A549 (cell line): ENCODE data around the gene RELL1. TPM values are rescaled to one million over a fixed set of nuclear protein-coding genes. Genes with fewer than 3 reads are reported as not detected.

ENCODE experiments used
- ATAC-seq, 2 experiments: fragments of 200-7000 bp in 1 of 2; fragments of >200 bp in 1 of 2; cut with Nextera tagmentation in 1 of 2; cut with Tn5 transposase in 1 of 2; 3 replicates each; pipeline versions ENCODE4 v1.8.0 to v1.9.1; 2018 to 2020; ENCODE audit warnings: mild to moderate bottlenecking in 1 of 2, moderate library complexity in 1 of 2
- CTCF ChIA-PET: fragments of 300-600 bp; sonication (Branson Sonifier 250); formaldehyde crosslinking; extraction: SDS; loops from one replicate; lab custom pipeline; 2021; ENCODE audit warnings: antibody characterized with exemption, inconsistent platforms; lab: Yijun Ruan, JAX
- POLR2A ChIA-PET: fragments of 350-600 bp; formaldehyde crosslinking; extraction: SDS; loops from one replicate; lab custom pipeline; 2021; ENCODE audit warnings: antibody characterized with exemption, inconsistent platforms; lab: Yijun Ruan, JAX
- DNase-seq, 2 experiments: peaks; one replicate each; pipeline versions ENCODE4 v3.0.0 to v3.0.0-alpha.2; 2011 to 2016; ENCODE audit warnings: low read depth in 1 of 2, low spot score in 1 of 2
- FAIRE-seq: peaks from 2 replicates; lab custom pipeline; 2011; peaks lifted over from hg19 to GRCh38; lab: Jason Lieb, UNC
- H3K27ac ChIP-seq, 2 experiments: fragments of >200 bp; sonication (Bioruptor Twin); formaldehyde crosslinking; 3 replicates each; pipeline ENCODE4 v1.5.1; 2016 to 2017
- H3K4me1 ChIP-seq: fragments of >200 bp; sonication (Bioruptor Twin); formaldehyde crosslinking; 3 replicates; pipeline ENCODE4 v1.6.1; 2016
- H3K4me2 ChIP-seq: fragments of >200 bp; sonication (Bioruptor Twin); formaldehyde crosslinking; 3 replicates; pipeline ENCODE4 v1.6.1; 2016
- H3K4me3 ChIP-seq: fragments of >200 bp; sonication (Bioruptor Twin); formaldehyde crosslinking; 3 replicates; pipeline ENCODE4 v1.5.1; 2016
- H3K9me3 ChIP-seq: fragments of >200 bp; sonication (Bioruptor Twin); formaldehyde crosslinking; 3 replicates; pipeline ENCODE4 v1.6.1; 2016
- BHLHE40 ChIP-seq: IDR thresholded peaks from 2 replicates; pipeline ENCODE4 v1.6.1; 2012; ENCODE audit warnings: low read depth, low read length, inconsistent platforms
- CEBPB ChIP-seq, 2 experiments: fragments of >200 bp in 1 of 2; sonication (Bioruptor Twin) in 1 of 2; formaldehyde crosslinking in 1 of 2; IDR thresholded peaks; 2 replicates each; pipeline ENCODE4 v1.6.1; 2012 to 2016
- CHD2 ChIP-seq: fragments of 150-350 bp; IDR thresholded peaks from 2 replicates; pipeline ENCODE4 v1.6.1; 2014; ENCODE audit warnings: low read length; ENCODE audit not compliant: partially characterized antibody
- CHD4 ChIP-seq: fragments of 200-600 bp; sonication (generic); IDR thresholded peaks from 2 replicates; pipeline ENCODE4 v1.6.1; 2016; ENCODE audit warnings: antibody characterized with exemption, mild to moderate bottlenecking, borderline replicate concordance
- E2F6 ChIP-seq: IDR thresholded peaks from 2 replicates; pipeline ENCODE4 v1.6.1; 2012; ENCODE audit warnings: low read depth, borderline replicate concordance
- FOSB ChIP-seq: fragments of 250-450 bp; sonication (Bioruptor Pico); IDR thresholded peaks from 2 replicates; pipeline ENCODE4 v1.5.0; 2020; ENCODE audit warnings: mild to moderate bottlenecking, moderate library complexity
- FOSL2 ChIP-seq, 2 experiments: fragments of 450-650 bp in 1 of 2; fragments of >200 bp in 1 of 2; sonication (Bioruptor Twin) in 1 of 2; formaldehyde crosslinking; IDR thresholded peaks; 2 replicates each; pipeline versions ENCODE4 v1.5.0 to v1.6.1; 2016 to 2020; ENCODE audit warnings: mild to moderate bottlenecking in 1 of 2, moderate library complexity in 1 of 2
- FOXS1 ChIP-seq: fragments of 250-450 bp; sonication (Bioruptor Pico); IDR thresholded peaks from 2 replicates; pipeline ENCODE4 v1.5.0; 2020; ENCODE audit warnings: mild to moderate bottlenecking, moderate library complexity
- GATA3 ChIP-seq: IDR thresholded peaks from 2 replicates; pipeline ENCODE4 v1.6.1; 2012; ENCODE audit warnings: borderline replicate concordance
- HDAC2 ChIP-seq: fragments of 200-600 bp; sonication (generic); IDR thresholded peaks from 2 replicates; pipeline ENCODE4 v1.6.1; 2016
- HOXB13 ChIP-seq: fragments of 250-450 bp; sonication (Bioruptor Pico); IDR thresholded peaks from 2 replicates; pipeline ENCODE4 v1.5.0; 2020; ENCODE audit warnings: low read depth, mild to moderate bottlenecking, moderate library complexity
- JUN ChIP-seq, 2 experiments: fragments of >200 bp; sonication (Bioruptor Twin); formaldehyde crosslinking; IDR thresholded peaks; 2 replicates in 1 of 2; 3 replicates in 1 of 2; pipeline ENCODE4 v1.6.1; 2016 to 2017
- JUNB ChIP-seq: fragments of >200 bp; sonication (Bioruptor Twin); formaldehyde crosslinking; IDR thresholded peaks from 2 replicates; pipeline ENCODE4 v1.6.1; 2016
- KDM5A ChIP-seq: fragments of 200-600 bp; sonication (generic); IDR thresholded peaks from 2 replicates; pipeline ENCODE4 v1.6.1; 2016; ENCODE audit warnings: antibody characterized with exemption, mild to moderate bottlenecking
- MAFK ChIP-seq: fragments of 450-650 bp; IDR thresholded peaks from 2 replicates; pipeline ENCODE4 v1.6.1; 2014; ENCODE audit not compliant: partially characterized antibody
- MAZ ChIP-seq: fragments of 150-350 bp; IDR thresholded peaks from 2 replicates; pipeline ENCODE4 v1.6.1; 2014; ENCODE audit warnings: antibody characterized with exemption, low read depth, low read length, borderline replicate concordance
- PHF8 ChIP-seq: fragments of 200-600 bp; sonication (generic); IDR thresholded peaks from 2 replicates; pipeline ENCODE4 v1.6.1; 2016; ENCODE audit warnings: low read depth, mild to moderate bottlenecking, antibody characterized with exemption, moderate library complexity, borderline replicate concordance
- RARB ChIP-seq: fragments of 250-450 bp; sonication (Bioruptor Pico); IDR thresholded peaks from 2 replicates; pipeline ENCODE4 v1.8.0; 2021; ENCODE audit warnings: mild to moderate bottlenecking, moderate library complexity
- RCOR1 ChIP-seq: fragments of 150-350 bp; IDR thresholded peaks from 2 replicates; pipeline ENCODE4 v1.6.1; 2014; ENCODE audit warnings: antibody characterized with exemption, low read length, low read depth
- RFX5 ChIP-seq: fragments of 450-650 bp; IDR thresholded peaks from 2 replicates; pipeline ENCODE4 v1.7.1; 2014; ENCODE audit warnings: antibody characterized with exemption, mild to moderate bottlenecking, moderate library complexity
- SREBF2 ChIP-seq: fragments of 450-650 bp; IDR thresholded peaks from 2 replicates; pipeline ENCODE4 v1.6.1; 2014; ENCODE audit warnings: mild to moderate bottlenecking, moderate library complexity
- TFCP2L1 ChIP-seq: fragments of 250-450 bp; sonication (Bioruptor Pico); IDR thresholded peaks from 2 replicates; pipeline ENCODE4 v1.5.0; 2021; ENCODE audit warnings: mild to moderate bottlenecking
- ZC3H11A ChIP-seq: fragments of 450-650 bp; IDR thresholded peaks from 2 replicates; pipeline ENCODE4 v1.6.1; 2014; ENCODE audit warnings: antibody characterized with exemption, mild to moderate bottlenecking
- ZSCAN20 ChIP-seq: fragments of 250-450 bp; sonication (Bioruptor Pico); IDR thresholded peaks from 2 replicates; pipeline ENCODE4 v1.8.0; 2022; ENCODE audit warnings: mild to moderate bottlenecking, moderate library complexity
- WGBS: methylation state at CpG from one replicate; pipeline ENCODE4 v1.1.6; 2017; ENCODE audit errors: missing lambda C conversion rate; 5-methylcytosine and 5-hydroxymethylcytosine counted together
- polyA plus RNA-seq, 4 experiments: library from polyadenylated mRNA; depleted of rRNA in 3 of 4; stranded (reverse); fragments of >200 nt; fragmentation: RNase III in 1 of 4; extraction: RNeasy Plus Mini Kit Qiagen cat#74134 plus additional on column Dnase treatment in 1 of 4; gene quantifications; 2 replicates in 3 of 4; 3 replicates in 1 of 4; pipeline ENCODE4 v1.2.3, GENCODE V29; 2011 to 2017
- TF ChIP-seq, protein P1 (sequence below): fragments of >200 bp; sonication (Bioruptor Twin); formaldehyde crosslinking; IDR thresholded peaks from 2 replicates; pipeline ENCODE4 v1.6.1; 2016

The RELL1 gene
- polyA plus RNA-seq, 2 of the 4 experiments (the other 2 are of a cell fraction): 5.0 to 9.6 TPM

DNA sequence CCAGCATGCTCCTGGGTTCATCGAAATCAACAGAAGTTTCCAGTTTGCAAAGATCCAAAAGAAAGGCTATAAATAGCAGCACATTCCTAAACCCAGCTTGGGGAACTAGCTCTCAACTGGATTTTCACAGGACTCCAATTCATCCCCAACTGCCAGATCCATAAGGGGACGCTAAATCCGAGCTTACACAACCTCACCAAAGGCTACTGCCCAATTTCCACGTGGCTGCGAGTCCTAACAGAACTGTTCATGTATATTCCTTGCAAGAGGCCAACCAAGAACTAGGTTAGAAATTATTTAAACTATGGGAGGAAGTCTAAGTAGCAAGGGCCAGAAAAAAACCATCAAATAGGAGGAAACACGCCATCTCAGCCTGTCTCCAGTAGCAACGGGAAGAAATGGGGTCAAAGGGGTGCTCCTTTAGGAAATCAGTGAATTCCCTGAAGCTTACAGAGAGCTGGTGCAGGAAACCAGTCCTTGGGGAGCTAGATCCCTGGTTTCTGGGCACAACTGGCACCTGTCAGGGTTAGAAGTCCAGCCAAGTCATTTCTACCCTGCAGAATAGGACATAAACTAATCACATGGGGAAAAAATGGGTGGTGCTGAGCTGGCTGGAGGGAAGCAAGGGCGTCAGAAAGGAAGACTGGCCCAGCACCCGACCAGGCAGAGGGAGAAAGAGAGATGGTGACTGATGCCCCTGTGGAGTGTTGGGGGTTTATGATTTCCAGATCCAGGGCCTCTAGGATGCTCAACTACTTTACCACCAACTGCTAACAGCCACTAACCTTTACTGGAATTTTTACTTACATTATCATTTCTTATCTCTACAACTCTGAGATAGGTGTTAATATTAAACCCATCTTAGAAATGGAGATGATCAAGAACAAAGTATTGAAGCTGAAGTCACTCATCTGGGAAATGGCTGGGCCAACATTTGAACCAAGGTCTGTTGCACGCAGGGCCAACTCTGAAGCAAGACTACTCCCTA lies 20.5 kb downstream of the RELL1 start:
- ATAC-seq (no peak), FAIRE-seq (no peak), DNase-seq (no peak)
- Histone ChIP-seq H3K4me3 (no peak overlapping the region), H3K4me2 (peak overlapping the region; percentile 69), H3K4me1 (peaks cover 69% of the 10 kb centered on the region), H3K9me3 (no peaks in the 10 kb centered on the region), H3K27ac (peak overlapping the region; percentile 56 to 83)
- no peak for TF ChIP-seq KDM5A
- TF ChIP-seq ZC3H11A: no peak
- no peak for TF ChIP-seq E2F6
- no peak for TF ChIP-seq GATA3
- no peak for TF ChIP-seq SREBF2
- ChIA-PET POLR2A (interaction anchor here (1.3 kb wide), 1 partner anchor 21 kb away, joined by 3 read pairs; the partner anchor contains the start of gene RELL1), CTCF (interaction anchor here (1.1 to 2.1 kb wide), 5 partner anchors 17 to 63 kb away, joined by 4 to 6 read pairs (median 5); no protein-coding TSS in a partner anchor)
- 83% methylated on average over 10 of the region's 10 CpGs for WGBS

GRCh38 chr4:37664696-37665095 lies 21.5 kb downstream of the RELL1 start:
- H3K4me2 ChIP-seq: peak overlapping the region; percentile 69; the same call in 2 of the 3 replicates
- no peak for ATAC-seq
- TF ChIP-seq PHF8 (no peak), RFX5 (no peak), HOXB13 (CRISPR knock-in tag) (no peak), BHLHE40 (no peak), CEBPB (IDR thresholded peaks at IDR 0.05) (no peak), FOSB (no peak)
- TF ChIP-seq, protein P1, sequence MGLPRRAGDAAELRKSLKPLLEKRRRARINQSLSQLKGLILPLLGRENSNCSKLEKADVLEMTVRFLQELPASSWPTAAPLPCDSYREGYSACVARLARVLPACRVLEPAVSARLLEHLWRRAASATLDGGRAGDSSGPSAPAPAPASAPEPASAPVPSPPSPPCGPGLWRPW: no peak
- TF ChIP-seq, all 56 proteins: peak for 0
- H3K4me1 ChIP-seq: peaks cover 69% of the 10 kb centered on the region
- H3K4me3 ChIP-seq: no peak overlapping the region
- no peaks in the 10 kb centered on the region for H3K9me3 ChIP-seq
- FAIRE-seq (no peak), DNase-seq (no peak)
- ChIA-PET CTCF (interaction anchor here (1.1 to 1.8 kb wide), 2 partner anchors 18 to 62 kb away, joined by 5 to 6 read pairs; no protein-coding TSS in a partner anchor), POLR2A (interaction anchor here (1.3 kb wide), 1 partner anchor 22 kb away, joined by 3 read pairs; the partner anchor contains the start of gene RELL1)
- 71% methylated on average over 5 of the region's 5 CpGs for WGBS
- peak overlapping the region; percentile 56 to 83; a peak in 4 of 6 replicates for H3K27ac ChIP-seq

- POLR2A ChIA-PET: no interaction called here
- H3K4me2 ChIP-seq: peak overlapping the region; percentile 69
- peak in 1 of 2 experiments; percentile 3; a peak in 2 of 6 replicates for ATAC-seq
- H3K4me1 ChIP-seq: peaks cover 69% of the 10 kb centered on the region
- no peak for TF ChIP-seq CEBPB (IDR thresholded peaks at IDR 0.05)
- no peak for TF ChIP-seq MAFK
- no peak for TF ChIP-seq FOXS1 (CRISPR knock-in tag)
- no peak for TF ChIP-seq CHD2
- no peak for TF ChIP-seq E2F6
- TF ChIP-seq JUN (IDR thresholded peaks at IDR 0.05): no peak
- no peak for TF ChIP-seq RARB
- TF ChIP-seq JUNB: no peak
- no peak for TF ChIP-seq CHD4
- TF ChIP-seq ZSCAN20: no peak
- no peak for TF ChIP-seq RCOR1
- no peak for TF ChIP-seq MAZ
- TF ChIP-seq ZC3H11A: no peak
- no peak for TF ChIP-seq TFCP2L1 (CRISPR knock-in tag)
- TF ChIP-seq FOSL2 (IDR thresholded peaks at IDR 0.05): no peak
- TF ChIP-seq FOSL2 (CRISPR knock-in tag; IDR thresholded peaks at IDR 0.05): no peak
- no peak for TF ChIP-seq GATA3
- no peak for TF ChIP-seq HDAC2
- TF ChIP-seq, all 56 proteins: peak for 0
- FAIRE-seq (no peak), DNase-seq (no peak)
- Histone ChIP-seq H3K4me3 (no peak overlapping the region), H3K27ac (peak overlapping the region; percentile 64 to 89), H3K9me3 (no peaks in the 10 kb centered on the region)
- 46% methylated on average over 7 of the region's 7 CpGs for WGBS
- CTCF ChIA-PET: interaction anchor here (0.6 to 1.2 kb wide), 2 partner anchors 10 to 31 kb away, joined by 3 read pairs; no protein-coding TSS in a partner anchor
Measured at GRCh38 chr4:37663552-37663951, 22.6 kb downstream of the RELL1 start.
